Breast epithelium (tissue), 3 donors: Measurements from ENCODE around the gene GPR15LG.

Experiments
- CTCF ChIP-seq, 3 donors: fragments of 450-650 bp; IDR thresholded peaks; one replicate each; pipeline ENCODE4 v1.5.1; 2016 to 2017; ENCODE audit warnings: antibody characterized with exemption in 3 of 3, mild to moderate bottlenecking in 3 of 3, moderate library complexity in 3 of 3
- POLR2A ChIP-seq: fragments of 450-650 bp; IDR thresholded peaks from one replicate; pipeline ENCODE4 v1.6.1; 2016; ENCODE audit warnings: antibody characterized with exemption, mild to moderate bottlenecking, moderate library complexity
- POLR2AphosphoS5 ChIP-seq, 3 donors: sonication (generic); formaldehyde crosslinking; IDR thresholded peaks; one replicate each; pipeline ENCODE4 v1.6.1; 2017; ENCODE audit warnings: antibody characterized with exemption in 3 of 3

- no peak for TF ChIP-seq CTCF (IDR thresholded peaks at IDR 0.05)
- no peak for TF ChIP-seq POLR2A
- TF ChIP-seq POLR2AphosphoS5 (IDR thresholded peaks at IDR 0.05) = no peak
Measured at GRCh38 chr10:84188815-84189214, 15.2 kb downstream of the GPR15LG start.
